Transverse colon (tissue), 4 donors: ENCODE data around the gene NATD1. TPM values are rescaled to one million over a fixed set of nuclear protein-coding genes. Genes with fewer than 3 reads are reported as not detected.
A peak's percentile ranks its signal among the peaks of the same experiment; 100 is the strongest.

Experiments used
- DNase-seq: peaks from one replicate; pipeline ENCODE4 v3.0.0-alpha.2; 2019
- H3K27ac ChIP-seq, 4 donors: fragments of 200-600 bp; sonication (generic); 2 replicates each; pipeline ENCODE4 v1.5.1; 2016 to 2018; ENCODE audit warnings: inconsistent platforms in 4 of 4
- H3K27me3 ChIP-seq: fragments of 200-600 bp; sonication (generic); 2 replicates; pipeline ENCODE4 v1.5.1; 2017; ENCODE audit warnings: inconsistent platforms
- H3K36me3 ChIP-seq, 4 donors: fragments of 200-600 bp; sonication (generic); 2 replicates each; pipeline ENCODE4 v1.5.1; 2017 to 2019; ENCODE audit warnings: inconsistent platforms in 4 of 4
- H3K4me1 ChIP-seq, 4 donors: fragments of 200-600 bp; sonication (generic); 2 replicates each; pipeline ENCODE4 v1.5.1; 2017 to 2020; ENCODE audit warnings: inconsistent platforms in 4 of 4
- H3K4me3 ChIP-seq, 4 donors: fragments of 200-600 bp; sonication (generic); 1 replicate in 1 of 4; 2 replicates in 3 of 4; pipeline versions ENCODE4 v1.5.1 to v1.6.1; 2017 to 2019; ENCODE audit warnings: inconsistent platforms in 4 of 4
- H3K9me3 ChIP-seq, 2 donors: fragments of 200-600 bp; sonication (generic); 2 replicates each; pipeline ENCODE4 v1.5.1; 2017 to 2019; ENCODE audit warnings: inconsistent platforms in 2 of 2
- CTCF ChIP-seq, 5 experiments: fragments of 200-600 bp in 3 of 5; fragments of 450-650 bp in 2 of 5; sonication (generic) in 3 of 5; IDR thresholded peaks; 1 replicate in 2 of 5; 2 replicates in 3 of 5; pipeline ENCODE4 v1.5.1; 2016 to 2017; ENCODE audit warnings: antibody characterized with exemption in 5 of 5, inconsistent platforms in 3 of 5, mild to moderate bottlenecking in 2 of 5, moderate library complexity in 1 of 5
- EP300 ChIP-seq: sonication (generic); formaldehyde crosslinking; IDR thresholded peaks from one replicate; pipeline ENCODE4 v1.6.1; 2017; ENCODE audit warnings: antibody characterized with exemption, low read depth
- POLR2A ChIP-seq: fragments of 450-650 bp; IDR thresholded peaks from one replicate; pipeline ENCODE4 v1.6.1; 2016; ENCODE audit warnings: antibody characterized with exemption, mild to moderate bottlenecking, moderate library complexity
- POLR2AphosphoS5 ChIP-seq, 3 donors: sonication (generic); formaldehyde crosslinking; IDR thresholded peaks; one replicate each; pipeline ENCODE4 v1.6.1; 2016; ENCODE audit warnings: antibody characterized with exemption in 3 of 3
- WGBS, 2 donors: methylation state at CpG; one replicate each; pipeline ENCODE4 v1.1.5; 2018; ENCODE audit warnings: low coverage in 1 of 2; 5-methylcytosine and 5-hydroxymethylcytosine counted together
- in situ Hi-C, 4 donors: fragments of 200-750 bp; cut with MboI; loops; one replicate each; pipeline versions ENCODE4 v1.15.0 to v1.15.1; 2017; ENCODE audit warnings: low sequenced_read_pairs in 3 of 4, low pct_ligation_motif_present in 1 of 4, low pct_unique_long_range_greater_than_20kb in 1 of 4
- intact Hi-C: fragments of 100-400 bp; cut with DNase I; formaldehyde crosslinking; loops from one replicate; pipeline ENCODE4 v1.15.1; 2023; ENCODE audit warnings: low total_unique reads
- total RNA-seq, 4 donors: library from RNA; depleted of rRNA; stranded (reverse); fragments of >200 nt; gene quantifications; one replicate each; pipeline ENCODE4 v1.1.0, GENCODE V29; 2016

Gene NATD1
- total RNA-seq, 4 donors from 2014 or later, result 1.4 to 7.9 (median 5.0) TPM

- 55% methylated on average over 9 of the region's 9 CpGs; no CpG with 5 or more reads in 1 of the 2 donors for WGBS, 2 donors
- H3K9me3 ChIP-seq, result no peaks in the 10 kb centered on the region
- TF ChIP-seq EP300 (no peak), POLR2A (peak; percentile 38), POLR2AphosphoS5 (IDR thresholded peaks at IDR 0.05) (peak in 1 of 3 donors; percentile 49), CTCF (IDR thresholded peaks at IDR 0.05) (no peak)
- H3K27ac ChIP-seq, result peak overlapping the region; percentile 18 to 96 (median 73)
- H3K4me1 ChIP-seq, result peaks cover 36 to 60% (median 51%) of the 10 kb centered on the region in 4 donors
- intact Hi-C loops, result loop anchor here (2.0 kb wide), 1 partner anchor 41 kb away; the partner anchor contains the start of gene NATD1
- peak; percentile 59 for DNase-seq
- no peaks in the 10 kb centered on the region for H3K36me3 ChIP-seq
- H3K4me3 ChIP-seq, result no peak overlapping the region
- H3K27me3 ChIP-seq, result no peaks in the 10 kb centered on the region
- in situ Hi-C loops, result loop anchor here in 2 of 4 donors (10.0 to 25.0 kb wide), 2 partner anchors 63 to 100 kb away; no protein-coding TSS in a partner anchor
Observed at GRCh38 chr17:21211825-21212479, 41.3 kb downstream of the NATD1 start.

- H3K36me3 ChIP-seq, result no peaks in the 10 kb centered on the region
- no peaks in the 10 kb centered on the region for H3K9me3 ChIP-seq
- DNase-seq, result peak; percentile 40
- no peak overlapping the region for H3K4me3 ChIP-seq
- peak overlapping the region; percentile 45 to 96 (median 73) for H3K27ac ChIP-seq
- in situ Hi-C loops, result loop anchor here in 2 of 4 donors (10.0 to 25.0 kb wide), 2 partner anchors 64 to 98 kb away; no protein-coding TSS in a partner anchor
- no peaks in the 10 kb centered on the region for H3K27me3 ChIP-seq
- TF ChIP-seq EP300, result no peak
- no peak for TF ChIP-seq POLR2A
- TF ChIP-seq POLR2AphosphoS5 (IDR thresholded peaks at IDR 0.05), result no peak
- TF ChIP-seq CTCF (IDR thresholded peaks at IDR 0.05), result no peak
- intact Hi-C loops, result no loop called here
- WGBS, 2 donors, result 30 to 50% methylated on average over 3 to 15 of the region's 15 CpGs
- H3K4me1 ChIP-seq, result peaks cover 36 to 55% (median 51%) of the 10 kb centered on the region in 4 donors
Observed at GRCh38 chr17:21210411-21211076, 42.7 kb downstream of the NATD1 start.

- no peaks in the 10 kb centered on the region for H3K36me3 ChIP-seq
- H3K4me1 ChIP-seq, result peaks cover 30 to 50% (median 44%) of the 10 kb centered on the region in 4 donors
- H3K27me3 ChIP-seq, result no peaks in the 10 kb centered on the region
- intact Hi-C loops, result no loop called here
- peak overlapping the region; percentile 45 to 96 (median 73) for H3K27ac ChIP-seq
- peak; percentile 77 for DNase-seq
- TF ChIP-seq EP300, result no peak
- TF ChIP-seq POLR2AphosphoS5 (IDR thresholded peaks at IDR 0.05), result peak in 1 of 3 donors; percentile 22
- no peak for TF ChIP-seq POLR2A
- in situ Hi-C loops, result loop anchor here in 2 of 4 donors (10.0 to 25.0 kb wide), 3 partner anchors 65 to 97 kb away; no protein-coding TSS in a partner anchor
- H3K4me3 ChIP-seq, result no peak overlapping the region
- H3K9me3 ChIP-seq, result no peaks in the 10 kb centered on the region
- WGBS, 2 donors, result 63 to 80% methylated on average over 2 to 17 of the region's 17 CpGs
Observed at GRCh38 chr17:21209511-21210175, 43.6 kb downstream of the NATD1 start.

GRCh38 chr17:21208352-21208751, 44.9 kb downstream of the NATD1 start:
- no peak overlapping the region for H3K27ac ChIP-seq
- intact Hi-C loops (no loop called here), in situ Hi-C loops (loop anchor here in 2 of 4 donors (10.0 to 25.0 kb wide), 2 partner anchors 74 to 96 kb away; no protein-coding TSS in a partner anchor)
- TF ChIP-seq POLR2AphosphoS5 (IDR thresholded peaks at IDR 0.05) (no peak), POLR2A (no peak), EP300 (no peak), CTCF (IDR thresholded peaks at IDR 0.05) (no peak)
- no peak for DNase-seq
- WGBS, 2 donors, result 70 to 79% methylated on average over 2 to 7 of the region's 7 CpGs
- H3K4me1 ChIP-seq, result peaks cover 30 to 53% (median 44%) of the 10 kb centered on the region in 4 donors
- H3K36me3 ChIP-seq, result no peaks in the 10 kb centered on the region
- no peaks in the 10 kb centered on the region for H3K27me3 ChIP-seq
- H3K4me3 ChIP-seq, result no peak overlapping the region
- no peaks in the 10 kb centered on the region for H3K9me3 ChIP-seq
